Skeletal muscle satellite cell (primary cell): Measurements from ENCODE around the gene DOCK6.

ENCODE experiments used
- H3K27me3 ChIP-seq: 2 replicates; pipeline ENCODE4 v1.7.0; 2013; ENCODE audit warnings: low read length; ENCODE audit not compliant: control insufficient read depth, insufficient read depth
- H3K36me3 ChIP-seq: 2 replicates; pipeline ENCODE4 v1.7.0; 2013; ENCODE audit warnings: mild to moderate bottlenecking, control low read depth, low read length; ENCODE audit not compliant: insufficient read depth
- H3K4me1 ChIP-seq: 2 replicates; pipeline ENCODE4 v1.7.0; 2013; ENCODE audit warnings: low read length; ENCODE audit not compliant: control insufficient read depth, insufficient read depth
- H3K4me2 ChIP-seq: 2 replicates; pipeline ENCODE4 v1.7.0; 2013; ENCODE audit warnings: mild to moderate bottlenecking, low read length
- H3K4me3 ChIP-seq: 2 replicates; pipeline ENCODE4 v1.7.0; 2013; ENCODE audit warnings: low read length
- H3K9ac ChIP-seq: 2 replicates; pipeline ENCODE4 v1.7.0; 2013; ENCODE audit warnings: mild to moderate bottlenecking, low read depth, low read length, moderate library complexity
- H3K9me3 ChIP-seq: replicated peaks from 2 replicates; pipeline ENCODE4 v1.7.0; 2013; ENCODE audit warnings: mild to moderate bottlenecking, control low read depth, low read length

DOCK6 gene

GRCh38 chr19:11159598-11160439 is 102.5 kb downstream of the DOCK6 start:
- Histone ChIP-seq H3K4me2 (no peak overlapping the region), H3K9me3 (no peaks in the 10 kb centered on the region)

GRCh38 chr19:11155373-11156120 is 106.8 kb downstream of the DOCK6 start, which contains the start of gene SPC24:
SPC24 (minus strand) TSS chr19:11155782; CDS start chr19:11155776, 6 bp downstream.
- Histone ChIP-seq H3K4me1 (peaks cover 40% of the 10 kb centered on the region), H3K9me3 (no peaks in the 10 kb centered on the region), H3K9ac (peak within 1 kb of the TSS; percentile 83), H3K36me3 (no peaks in the 10 kb centered on the region), H3K4me2 (peak within 1 kb of the TSS; percentile 86), H3K4me3 (peak within 1 kb of the TSS; percentile 87), H3K27me3 (no peaks in the 10 kb centered on the region)

More at GRCh38 chr19:11159598-11160439, 102.5 kb downstream of the DOCK6 start:
- Histone ChIP-seq H3K4me1 (peaks cover 26% of the 10 kb centered on the region), H3K9ac (no peak overlapping the region), H3K36me3 (peaks cover 19% of the 10 kb centered on the region), H3K4me3 (no peak overlapping the region), H3K27me3 (no peaks in the 10 kb centered on the region)

- peak overlapping the region; percentile 87 for H3K4me3 ChIP-seq
- peak overlapping the region; percentile 83 for H3K9ac ChIP-seq
- H3K27me3 ChIP-seq = no peaks in the 10 kb centered on the region
- H3K9me3 ChIP-seq = no peaks in the 10 kb centered on the region
- H3K36me3 ChIP-seq = no peaks in the 10 kb centered on the region
- H3K4me1 ChIP-seq = peaks cover 40% of the 10 kb centered on the region
- H3K4me2 ChIP-seq = peak overlapping the region; percentile 86
Observed at GRCh38 chr19:11154683-11155047, 107.7 kb downstream of the DOCK6 start.

- Histone ChIP-seq H3K9ac (peak overlapping the region; percentile 69), H3K9me3 (no peaks in the 10 kb centered on the region), H3K4me3 (peak overlapping the region; percentile 9), H3K4me1 (peaks cover 34% of the 10 kb centered on the region), H3K36me3 (peaks cover 9% of the 10 kb centered on the region), H3K27me3 (no peaks in the 10 kb centered on the region), H3K4me2 (peak overlapping the region; percentile 58)
Observed at GRCh38 chr19:11152318-11153062, 109.8 kb downstream of the DOCK6 start.

- Histone ChIP-seq H3K9ac (peak overlapping the region; percentile 34), H3K36me3 (peaks cover 13% of the 10 kb centered on the region), H3K9me3 (no peaks in the 10 kb centered on the region), H3K4me2 (peak overlapping the region; percentile 6), H3K4me3 (no peak overlapping the region), H3K4me1 (peaks cover 29% of the 10 kb centered on the region), H3K27me3 (no peaks in the 10 kb centered on the region)
Observed at GRCh38 chr19:11151181-11151580, 111.1 kb downstream of the DOCK6 start.
